SK-N-MC (cell line): ENCODE data around the gene CASQ2.

ENCODE experiments used
- EZH2 ChIP-seq: fragments of 200-600 bp; sonication (generic); IDR thresholded peaks from one replicate; pipeline ENCODE4 v1.6.1; 2017; ENCODE audit warnings: antibody characterized with exemption
- FOXP2 ChIP-seq: optimal IDR thresholded peaks from 2 replicates; pipeline ENCODE3; 2011; ENCODE audit warnings: mild to moderate bottlenecking, moderate library complexity; ENCODE audit not compliant: insufficient read depth; ENCODE audit errors: extremely low read length, control extremely low read depth
- POLR2AphosphoS5 ChIP-seq: IDR thresholded peaks from 2 replicates; pipeline ENCODE4 v1.6.1; 2012; ENCODE audit warnings: mild to moderate bottlenecking, low read depth, low read length, borderline replicate concordance

DNA sequence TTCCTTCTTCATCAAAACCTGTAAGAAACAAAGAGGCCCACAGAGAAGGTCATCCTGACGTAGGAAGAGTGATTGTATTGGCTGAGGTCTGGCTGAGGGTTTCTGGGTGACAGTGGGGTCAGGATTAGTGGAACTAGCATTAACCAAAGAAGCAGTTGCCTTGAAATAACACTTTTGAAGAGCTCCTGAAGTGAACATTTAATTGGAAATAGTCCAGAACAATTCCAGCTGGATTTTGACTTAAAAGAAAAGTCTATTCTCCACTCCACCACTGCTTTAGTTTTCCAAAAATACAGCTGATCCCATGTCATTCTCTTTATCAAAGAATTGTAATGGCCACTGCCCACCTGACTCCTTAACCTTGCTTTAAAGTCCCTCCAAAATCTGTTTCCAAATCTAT is 27.7 kb downstream of the CASQ2 start:
- TF ChIP-seq EZH2 (no peak), POLR2AphosphoS5 (no peak), FOXP2 (no peak)
